Activated T-helper 2 cell treated with anti-CD3 and anti-CD28 coated beads, Interferon-gamma antibody, Interleukin-2, Interleukin-4, amounts not matched to agents 10 μg/mL and 5 μg/mL and 100 μg/mL, durations not matched to agents 14 hours and 24 hours and 36 hours (primary cell): Measurements from ENCODE around the gene MED14. TPM values are rescaled to one million over a fixed set of nuclear protein-coding genes. Genes with fewer than 3 reads are reported as not detected.
A peak's percentile ranks its signal among the peaks of the same experiment; 100 is the strongest.
"Not testable (repeated sequence)": the region's sequence is repeated elsewhere in the genome, so short reads cannot be mapped to it uniquely, and the experiment has no call there.

Experiments used
- DNase-seq: peaks from one replicate; pipeline ENCODE4 v3.0.0; 2021; ENCODE audit warnings: low spot score
- H3K27ac Mint-ChIP-seq: one replicate; pipeline ENCODE4 v1.8.0; 2021; ENCODE audit warnings: mixed read lengths
- H3K27me3 Mint-ChIP-seq: one replicate; pipeline ENCODE4 v1.8.0; 2021; ENCODE audit warnings: low read depth, mixed read lengths
- H3K36me3 Mint-ChIP-seq: one replicate; pipeline ENCODE4 v1.8.0; 2021; ENCODE audit warnings: low read depth, mixed read lengths
- H3K4me1 Mint-ChIP-seq: one replicate; pipeline ENCODE4 v1.8.0; 2021; ENCODE audit warnings: low read depth, mixed read lengths
- H3K4me3 Mint-ChIP-seq: one replicate; pipeline ENCODE4 v1.8.0; 2021; ENCODE audit warnings: low read depth, mild to moderate bottlenecking, moderate library complexity, mixed read lengths
- H3K9me3 Mint-ChIP-seq: one replicate; pipeline ENCODE4 v1.8.0; 2021; ENCODE audit warnings: mixed read lengths
- intact Hi-C: fragments of 100-400 bp; cut with micrococcal nuclease; formaldehyde crosslinking; loops from one replicate; pipeline ENCODE4 v1.15.1; 2023
- total RNA-seq: library from RNA; stranded (reverse); gene quantifications from 2 replicates; pipeline ENCODE4 v1.2.3, GENCODE V29; 2022

Gene MED14
- total RNA-seq, result 37.8 and 44.7 TPM in 2 replicates

DNA sequence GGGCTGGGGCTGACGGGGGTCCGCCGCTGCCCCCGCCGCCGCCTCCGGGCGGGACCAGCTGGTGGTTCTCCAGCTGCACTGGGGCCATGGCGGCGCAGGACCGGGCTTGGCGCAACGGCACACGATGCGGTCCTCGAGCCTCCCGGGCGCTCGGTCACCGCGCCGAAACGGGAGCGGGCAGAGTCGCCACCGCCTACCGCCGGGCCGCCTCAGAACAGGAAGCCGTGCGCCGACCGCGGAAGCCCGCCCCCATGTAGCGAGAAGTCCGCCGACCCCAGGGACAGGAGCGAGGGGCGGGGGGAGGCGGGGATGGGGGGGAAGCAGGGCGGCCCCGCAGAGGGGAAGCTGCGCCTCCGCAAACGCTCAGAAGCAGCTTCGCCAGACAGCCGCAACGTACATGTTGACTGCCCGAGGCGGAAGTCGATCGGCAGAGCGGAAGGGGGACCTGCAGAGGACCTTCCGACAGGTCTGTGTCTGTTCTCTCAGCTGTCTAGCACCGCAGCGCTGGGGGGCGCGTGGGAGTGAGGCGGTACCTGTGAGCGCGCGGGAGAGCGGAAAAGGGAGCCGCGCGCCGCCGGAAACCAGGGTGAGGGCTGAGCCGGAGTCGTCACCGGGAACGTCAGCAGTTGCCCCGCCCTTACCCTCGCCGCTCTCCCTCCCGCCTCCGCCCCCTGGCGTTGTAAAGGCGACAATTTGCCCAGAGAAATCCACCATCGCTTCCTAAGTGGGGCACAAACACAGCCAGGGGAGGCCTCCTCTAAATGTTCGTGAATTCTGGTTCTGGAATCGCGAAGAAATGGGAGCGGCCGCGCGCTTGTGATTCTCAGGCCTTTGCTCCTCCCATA lies at the start of gene MED14:
TSS of gene MED14 (minus strand) at position 218 of the 845 bp plus-strand sequence. CDS start at position 88, 130 bp downstream.
- Mint-ChIP-seq H3K27me3 (no peaks in the 10 kb centered on the region), H3K4me1 (peaks cover 29% of the 10 kb centered on the region), H3K4me3 (peak within 1 kb of the TSS; percentile 82), H3K36me3 (peaks cover 15% of the 10 kb centered on the region), H3K9me3 (no peaks in the 10 kb centered on the region), H3K27ac (peak within 1 kb of the TSS; percentile 91)
- intact Hi-C loops, result loop anchor here (2.0 to 10.0 kb wide), 5 partner anchors 53 to 599 kb away; partner anchors contain the start of genes CXorf38, DDX3X and USP9X
- peak; percentile 83 for DNase-seq

DNA sequence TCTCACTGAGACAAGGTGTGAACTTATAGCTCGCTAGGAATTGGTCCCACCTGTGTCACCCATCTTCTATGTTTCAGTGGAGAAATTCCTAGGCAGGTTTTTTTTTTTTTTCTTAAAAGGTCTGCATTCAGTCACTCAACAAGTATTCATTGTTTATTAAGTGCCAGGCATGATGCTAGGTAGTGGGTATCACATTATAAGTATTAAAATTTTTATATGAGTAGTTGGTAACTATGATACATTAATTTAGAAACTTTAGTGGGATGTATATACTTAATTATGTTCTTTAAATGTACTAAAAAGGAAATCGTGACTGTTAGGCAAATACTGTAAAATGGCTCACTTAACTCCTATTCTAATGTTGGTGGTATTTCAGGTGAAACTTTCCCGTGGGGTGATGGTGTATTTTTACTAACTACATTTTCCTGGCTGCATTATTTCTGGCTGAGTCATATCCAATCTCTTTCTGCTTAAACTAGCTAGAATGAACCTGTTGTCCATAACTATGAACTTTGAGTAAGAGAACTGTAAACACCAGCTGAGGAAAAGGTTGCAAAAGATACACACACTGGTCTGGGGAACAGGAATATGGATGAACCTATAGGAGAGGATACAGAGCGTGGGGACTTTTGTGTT lies 49.3 kb upstream of the MED14 start:
- H3K4me3 Mint-ChIP-seq, result no peak overlapping the region
- intact Hi-C loops, result no loop called here

DNA sequence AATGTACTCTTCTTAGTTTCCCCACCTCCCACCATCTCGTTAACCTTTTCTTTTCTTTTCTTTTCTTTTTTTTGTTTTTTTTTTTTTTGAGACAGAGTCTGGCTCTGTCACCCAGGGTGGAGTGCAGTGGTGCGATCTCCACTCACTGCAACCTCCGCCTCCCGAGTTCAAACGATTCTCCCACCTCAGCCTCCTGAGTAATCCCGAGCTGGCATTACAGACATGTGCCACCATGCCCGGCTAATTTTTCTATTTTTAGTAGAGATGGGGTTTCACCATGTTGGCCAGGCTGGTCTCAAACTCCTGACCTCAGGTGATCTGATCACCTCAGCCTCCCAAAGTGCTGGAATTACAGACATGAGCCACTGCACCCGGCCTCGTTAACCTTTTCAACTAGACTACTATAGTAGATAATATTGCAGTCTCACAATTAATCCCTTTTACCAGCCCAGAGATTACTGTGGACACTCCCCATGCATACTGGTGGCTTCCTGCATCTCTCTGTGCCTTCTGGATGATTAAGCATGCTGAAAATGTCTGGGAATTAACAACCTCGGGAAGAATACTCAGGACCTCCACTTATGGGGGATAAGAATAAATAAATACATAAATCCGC lies 47.4 kb upstream of the MED14 start:
- H3K4me1 Mint-ChIP-seq, intact Hi-C loops, DNase-seq, H3K36me3 Mint-ChIP-seq, H3K4me3 Mint-ChIP-seq, H3K27me3 Mint-ChIP-seq, H3K27ac Mint-ChIP-seq, H3K9me3 Mint-ChIP-seq: not testable (repeated sequence)

More for the DNA sequence above, 49.3 kb upstream of the MED14 start:
- Mint-ChIP-seq H3K9me3 (no peaks in the 10 kb centered on the region), H3K27ac (no peak overlapping the region), H3K36me3 (no peaks in the 10 kb centered on the region), H3K27me3 (no peaks in the 10 kb centered on the region), H3K4me1 (no peaks in the 10 kb centered on the region)
- DNase-seq, result no peak

DNA sequence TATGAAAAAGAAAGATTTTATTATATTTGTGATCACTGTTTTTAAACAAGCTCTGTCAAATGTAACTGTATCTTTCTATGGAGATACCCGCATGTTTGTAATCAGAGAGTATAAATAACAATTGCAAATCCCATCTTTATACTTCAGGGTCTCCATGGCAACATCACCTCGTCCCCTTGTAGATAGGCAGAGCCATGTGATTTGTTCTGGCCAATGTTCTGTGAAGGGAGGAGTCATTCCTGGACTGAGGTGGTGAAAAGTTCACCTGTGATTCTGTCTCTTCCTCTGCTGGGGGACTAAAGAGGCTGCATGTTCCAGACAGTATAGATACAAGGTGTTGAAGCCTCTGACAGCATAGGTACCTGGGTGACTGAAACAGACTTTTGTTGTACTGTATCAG lies 45.6 kb upstream of the MED14 start:
- DNase-seq, result no peak
- H3K27me3 Mint-ChIP-seq, result no peaks in the 10 kb centered on the region
- no peaks in the 10 kb centered on the region for H3K9me3 Mint-ChIP-seq
- no peak overlapping the region for H3K4me3 Mint-ChIP-seq
- H3K4me1 Mint-ChIP-seq, result no peaks in the 10 kb centered on the region
- intact Hi-C loops, result no loop called here
- no peak overlapping the region for H3K27ac Mint-ChIP-seq
- no peaks in the 10 kb centered on the region for H3K36me3 Mint-ChIP-seq

DNA sequence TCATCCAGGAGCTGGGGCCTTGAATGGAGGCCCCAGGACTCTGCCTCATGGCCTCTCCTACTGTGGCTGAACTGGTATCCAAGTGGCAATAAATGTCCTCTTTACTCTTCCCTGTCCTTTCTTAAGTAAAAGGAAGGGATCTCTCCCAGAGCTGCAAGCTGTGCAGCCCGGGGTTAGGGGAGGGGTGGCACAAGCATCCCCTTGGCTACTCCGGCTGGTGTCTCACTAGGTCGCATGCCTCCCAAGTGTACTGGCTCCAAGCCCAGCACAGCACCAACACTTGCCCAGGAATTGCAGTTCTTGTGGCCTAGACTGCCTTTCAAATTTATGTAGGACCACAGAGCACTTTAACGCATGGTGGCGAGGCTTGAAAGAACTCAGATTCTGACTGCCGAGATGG lies 44.7 kb upstream of the MED14 start:
- H3K36me3 Mint-ChIP-seq, result no peaks in the 10 kb centered on the region
- no peaks in the 10 kb centered on the region for H3K9me3 Mint-ChIP-seq
- no peak overlapping the region for H3K27ac Mint-ChIP-seq
- intact Hi-C loops, result no loop called here
- DNase-seq, result no peak
- no peaks in the 10 kb centered on the region for H3K4me1 Mint-ChIP-seq
- H3K4me3 Mint-ChIP-seq, result no peak overlapping the region
- no peaks in the 10 kb centered on the region for H3K27me3 Mint-ChIP-seq

DNA sequence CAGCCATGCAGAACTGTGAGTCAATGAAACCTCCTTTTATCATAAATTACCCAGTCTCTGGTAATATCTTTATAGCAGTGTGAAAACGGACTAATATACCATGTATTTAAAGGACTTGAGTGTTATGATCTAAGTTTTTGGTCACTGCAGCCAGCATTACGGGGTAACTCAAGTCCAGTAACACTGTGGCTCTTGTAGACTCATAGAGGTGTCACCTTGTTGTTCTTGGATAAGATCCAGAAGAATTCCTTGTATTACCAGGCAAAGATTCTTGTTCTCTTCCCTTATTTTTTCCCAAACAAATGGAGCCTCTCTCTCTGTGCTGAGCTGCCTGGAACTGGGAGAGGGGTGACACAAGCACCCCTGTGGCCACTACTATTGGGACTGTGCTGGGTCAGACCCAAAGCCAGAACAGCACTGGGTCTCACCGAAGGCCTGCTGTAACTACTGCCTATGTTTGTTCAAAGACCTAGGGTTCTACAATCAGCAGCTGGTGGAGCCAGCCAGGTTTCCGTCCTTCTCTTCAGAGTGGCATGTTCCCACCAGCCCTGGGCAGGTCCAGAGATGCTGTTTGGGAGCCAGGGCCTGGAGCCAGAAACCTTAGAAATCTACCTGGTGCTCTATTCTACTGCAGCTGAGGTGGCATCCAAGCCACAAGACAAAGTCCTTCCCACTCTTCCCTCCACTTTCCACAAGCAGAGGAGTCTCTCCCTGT lies 43.7 kb upstream of the MED14 start:
- H3K27me3 Mint-ChIP-seq, result no peaks in the 10 kb centered on the region
- H3K9me3 Mint-ChIP-seq, result no peaks in the 10 kb centered on the region
- intact Hi-C loops, result no loop called here
- H3K4me1 Mint-ChIP-seq, result no peaks in the 10 kb centered on the region
- H3K27ac Mint-ChIP-seq, result no peak overlapping the region
- no peak overlapping the region for H3K4me3 Mint-ChIP-seq
- H3K36me3 Mint-ChIP-seq, result no peaks in the 10 kb centered on the region
- DNase-seq, result no peak

DNA sequence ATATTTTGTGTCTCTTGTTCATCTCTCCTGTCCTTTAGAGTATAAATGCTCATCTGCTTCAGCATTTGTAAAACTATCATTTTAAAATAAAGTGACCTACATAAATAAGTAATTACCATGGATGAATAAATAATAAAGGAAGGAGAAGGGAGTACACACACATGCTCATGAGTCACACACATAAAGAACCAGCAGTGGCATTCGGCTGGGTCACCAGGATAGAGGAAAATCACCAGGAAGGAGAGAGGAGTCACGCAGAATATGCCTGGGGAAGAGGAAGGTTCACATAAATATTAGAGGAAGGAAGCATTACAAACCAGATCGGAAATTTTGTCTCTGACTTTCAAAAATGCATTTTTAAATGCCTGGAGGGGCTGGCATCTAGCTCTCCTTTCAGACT lies 38.5 kb upstream of the MED14 start:
- Mint-ChIP-seq H3K4me3 (no peak overlapping the region), H3K4me1 (no peaks in the 10 kb centered on the region), H3K9me3 (no peaks in the 10 kb centered on the region), H3K27me3 (peaks cover 6% of the 10 kb centered on the region), H3K36me3 (no peaks in the 10 kb centered on the region), H3K27ac (no peak overlapping the region)
- intact Hi-C loops, result no loop called here
- DNase-seq, result no peak

DNA sequence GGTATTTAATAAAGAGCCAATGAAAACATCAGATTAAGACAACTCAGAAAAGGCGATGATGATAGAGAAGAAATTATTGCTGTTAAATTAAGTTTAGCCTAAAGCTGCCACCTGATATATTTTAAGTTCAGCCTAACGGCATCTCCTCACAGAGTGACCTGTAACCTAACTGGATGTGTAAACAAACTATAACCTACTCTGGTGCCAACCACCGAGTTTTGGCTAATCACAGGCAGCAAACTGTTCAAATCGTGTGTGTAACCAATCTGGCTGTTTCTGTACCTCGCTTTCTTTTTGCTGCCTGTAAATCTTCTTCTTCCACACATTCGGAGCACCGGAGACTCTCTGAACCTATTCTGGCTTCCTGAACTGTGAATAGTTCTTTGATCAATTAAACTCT lies 37.8 kb upstream of the MED14 start:
- Mint-ChIP-seq H3K4me1 (no peaks in the 10 kb centered on the region), H3K36me3 (no peaks in the 10 kb centered on the region), H3K27me3 (peaks cover 6% of the 10 kb centered on the region), H3K27ac (no peak overlapping the region), H3K9me3 (no peaks in the 10 kb centered on the region), H3K4me3 (no peak overlapping the region)
- DNase-seq, result no peak
- intact Hi-C loops, result no loop called here

DNA sequence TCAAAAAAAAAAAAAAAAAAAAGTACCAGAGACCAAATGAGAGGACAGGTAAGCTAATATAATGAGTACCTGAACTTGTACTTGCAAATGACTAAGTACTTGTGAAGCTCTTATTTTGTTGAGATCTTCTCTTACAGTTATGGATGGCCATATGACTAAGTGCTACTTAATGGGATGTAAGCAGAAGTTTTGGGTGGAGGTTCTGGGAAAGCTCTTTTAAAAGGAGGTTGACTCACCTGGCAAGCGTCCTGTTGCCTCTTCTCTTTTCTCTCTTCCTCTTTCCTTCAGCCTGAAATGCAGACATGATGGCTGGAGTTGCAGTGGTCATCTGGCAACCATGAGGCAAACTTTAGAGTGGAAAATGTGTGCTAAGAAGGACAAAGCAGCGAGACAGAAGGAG lies 36.9 kb upstream of the MED14 start:
- H3K27ac Mint-ChIP-seq, result no peak overlapping the region
- no peaks in the 10 kb centered on the region for H3K4me1 Mint-ChIP-seq
- no peak overlapping the region for H3K4me3 Mint-ChIP-seq
- DNase-seq, result no peak
- intact Hi-C loops, result no loop called here
- H3K9me3 Mint-ChIP-seq, result no peaks in the 10 kb centered on the region
- no peaks in the 10 kb centered on the region for H3K36me3 Mint-ChIP-seq
- peaks cover 6% of the 10 kb centered on the region for H3K27me3 Mint-ChIP-seq

DNA sequence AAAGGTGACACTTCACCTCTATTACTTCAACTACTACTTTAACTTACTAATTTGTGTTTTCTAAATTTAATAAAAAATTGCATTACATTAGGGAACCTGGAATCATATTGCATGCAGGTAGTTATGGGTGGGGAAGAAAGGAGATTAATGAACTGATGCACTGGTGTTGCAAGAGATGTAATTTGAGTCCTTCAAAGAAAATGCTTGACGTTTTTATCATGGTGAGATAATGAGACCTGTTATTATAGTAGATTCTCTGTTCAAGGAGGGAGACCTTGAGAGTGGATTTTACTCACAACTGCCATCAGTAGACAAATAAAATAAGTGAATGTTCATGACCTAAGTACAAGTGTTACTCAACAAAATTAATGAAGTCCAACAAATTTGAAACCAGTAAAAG lies 26.4 kb upstream of the MED14 start:
- Mint-ChIP-seq H3K27me3 (peaks cover 2% of the 10 kb centered on the region), H3K36me3 (no peaks in the 10 kb centered on the region), H3K4me3 (no peak overlapping the region), H3K4me1 (peaks cover 3% of the 10 kb centered on the region), H3K27ac (no peak overlapping the region), H3K9me3 (no peaks in the 10 kb centered on the region)
- intact Hi-C loops, result no loop called here
- no peak for DNase-seq

DNA sequence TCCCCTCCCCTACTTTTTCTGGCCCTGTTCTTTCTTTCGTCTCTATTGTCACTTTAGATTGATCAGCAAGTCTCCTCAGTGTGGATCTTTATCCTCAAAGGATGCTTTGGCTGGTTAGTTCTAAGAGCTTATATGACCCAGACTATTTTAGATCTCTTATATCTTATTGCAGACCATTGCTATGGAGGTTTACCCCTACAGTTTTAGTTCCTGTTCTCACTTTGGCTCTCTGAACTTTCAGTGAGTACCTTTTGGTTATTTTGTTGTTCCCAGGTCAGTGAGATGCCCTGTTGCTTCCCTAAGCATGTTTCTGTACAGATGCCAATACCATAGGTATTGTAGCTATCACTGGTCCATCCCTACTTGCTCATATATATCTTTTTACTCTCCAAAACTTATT lies 24.0 kb upstream of the MED14 start:
- Mint-ChIP-seq H3K36me3 (no peaks in the 10 kb centered on the region), H3K27ac (no peak overlapping the region), H3K4me1 (peaks cover 3% of the 10 kb centered on the region), H3K27me3 (peaks cover 2% of the 10 kb centered on the region), H3K4me3 (no peak overlapping the region), H3K9me3 (no peaks in the 10 kb centered on the region)
- no peak for DNase-seq
- intact Hi-C loops, result no loop called here

DNA sequence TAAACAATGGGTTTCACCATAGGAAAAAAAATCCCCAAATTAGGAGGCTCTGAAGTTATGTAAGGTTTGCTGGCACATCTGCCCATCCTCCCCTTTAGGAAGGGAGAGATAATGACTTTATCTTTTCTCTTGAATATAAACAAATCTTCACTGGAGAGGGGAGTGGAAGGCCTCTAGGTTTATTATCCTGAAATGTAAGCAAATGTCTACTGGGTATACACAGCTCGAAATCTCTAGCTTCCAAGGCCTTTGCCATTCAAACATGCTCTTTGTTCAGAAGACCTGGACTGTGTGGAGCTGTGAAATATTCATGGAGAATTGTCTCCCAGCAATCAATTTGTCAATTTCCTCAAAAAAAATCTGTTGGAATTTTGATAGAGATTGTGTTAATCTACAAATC lies 21.7 kb upstream of the MED14 start:
- Mint-ChIP-seq H3K4me3 (no peak overlapping the region), H3K4me1 (peaks cover 3% of the 10 kb centered on the region), H3K36me3 (no peaks in the 10 kb centered on the region), H3K27me3 (peaks cover 4% of the 10 kb centered on the region), H3K9me3 (peaks cover 3% of the 10 kb centered on the region), H3K27ac (no peak overlapping the region)
- DNase-seq, result no peak
- intact Hi-C loops, result no loop called here
